ENCODE data around the gene WDR38.

WDR38 gene

DNA sequence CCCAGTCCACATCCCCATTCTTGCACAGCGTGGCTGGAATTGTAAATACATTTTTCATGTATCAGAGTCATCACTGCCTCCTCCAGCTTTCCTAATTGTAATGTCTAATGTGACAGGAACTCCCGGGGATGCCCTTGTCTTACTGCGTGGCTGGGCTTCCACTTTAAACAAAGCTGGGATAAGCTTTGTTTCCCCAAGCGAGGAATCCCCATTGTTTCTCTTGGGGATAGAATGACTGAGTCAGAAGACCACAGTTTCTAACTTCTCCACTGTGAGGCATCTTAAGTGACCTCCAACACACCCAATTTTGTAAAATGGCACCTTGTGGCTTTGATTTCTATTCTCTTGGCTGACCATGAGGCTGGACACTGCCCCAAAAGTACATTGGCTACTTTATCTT, 31.1 kb downstream of the WDR38 start:
- TF ChIP-seq, protein P1, sequence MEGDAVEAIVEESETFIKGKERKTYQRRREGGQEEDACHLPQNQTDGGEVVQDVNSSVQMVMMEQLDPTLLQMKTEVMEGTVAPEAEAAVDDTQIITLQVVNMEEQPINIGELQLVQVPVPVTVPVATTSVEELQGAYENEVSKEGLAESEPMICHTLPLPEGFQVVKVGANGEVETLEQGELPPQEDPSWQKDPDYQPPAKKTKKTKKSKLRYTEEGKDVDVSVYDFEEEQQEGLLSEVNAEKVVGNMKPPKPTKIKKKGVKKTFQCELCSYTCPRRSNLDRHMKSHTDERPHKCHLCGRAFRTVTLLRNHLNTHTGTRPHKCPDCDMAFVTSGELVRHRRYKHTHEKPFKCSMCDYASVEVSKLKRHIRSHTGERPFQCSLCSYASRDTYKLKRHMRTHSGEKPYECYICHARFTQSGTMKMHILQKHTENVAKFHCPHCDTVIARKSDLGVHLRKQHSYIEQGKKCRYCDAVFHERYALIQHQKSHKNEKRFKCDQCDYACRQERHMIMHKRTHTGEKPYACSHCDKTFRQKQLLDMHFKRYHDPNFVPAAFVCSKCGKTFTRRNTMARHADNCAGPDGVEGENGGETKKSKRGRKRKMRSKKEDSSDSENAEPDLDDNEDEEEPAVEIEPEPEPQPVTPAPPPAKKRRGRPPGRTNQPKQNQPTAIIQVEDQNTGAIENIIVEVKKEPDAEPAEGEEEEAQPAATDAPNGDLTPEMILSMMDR (IDR thresholded peaks at IDR 0.05; ENCODE audit: low read depth, low read length, poor library complexity, severe bottlenecking) = no peak
- TF ChIP-seq EZH2phosphoT487 (IDR thresholded peaks at IDR 0.05; ENCODE audit: borderline replicate concordance, low read length) = no peak
- Histone ChIP-seq H3K4me2 (ENCODE audit: low read length) (no peak overlapping the region), H3K9me2 (replicated peaks; ENCODE audit: control insufficient read depth, low read length) (no peaks in the 10 kb centered on the region), H3K27ac (ENCODE audit: low read depth, low read length) (no peak overlapping the region), H3K9me3 (ENCODE audit: control insufficient read depth, insufficient read depth, low read length) (no peaks in the 10 kb centered on the region), H4K20me1 (ENCODE audit: control insufficient read depth, insufficient read depth, low read depth, low read length) (peaks cover 3% of the 10 kb centered on the region; the same call in 1 of the 2 replicates), H3F3A (ENCODE audit: control insufficient read depth, insufficient read depth) (peaks cover 8% of the 10 kb centered on the region; the same call in 1 of the 2 replicates), H3K4me3 (ENCODE audit: low read length) (no peak overlapping the region), H3K27me3 (ENCODE audit: control insufficient read depth, low read length) (no peaks in the 10 kb centered on the region), H3K36me3 (ENCODE audit: control insufficient read depth, low read length) (peaks cover 32% of the 10 kb centered on the region), H3K4me1 (ENCODE audit: control insufficient read depth, low read length) (peaks cover 9% of the 10 kb centered on the region), H3K79me2 (ENCODE audit: control insufficient read depth, low read length) (no peaks in the 10 kb centered on the region)

DNA sequence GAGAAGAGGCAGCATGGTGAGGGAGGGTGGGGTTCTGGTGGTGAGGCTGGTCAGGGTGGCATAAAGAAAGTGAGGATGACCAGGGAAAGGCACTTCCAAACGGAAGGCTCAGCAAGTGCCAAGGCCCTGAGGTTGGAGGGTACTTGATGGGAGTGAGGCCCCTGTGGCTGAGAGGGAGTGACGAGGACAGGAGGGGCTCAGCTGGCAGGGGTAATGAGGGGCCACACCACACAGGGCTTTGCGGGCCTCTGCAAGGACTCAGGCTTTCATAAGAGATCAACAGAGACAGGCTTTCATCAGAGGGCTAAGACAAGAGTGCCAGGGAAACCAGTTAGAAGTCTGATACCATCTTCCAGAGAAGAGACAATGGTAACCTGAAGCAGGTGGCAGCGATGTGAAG, 32.3 kb downstream of the WDR38 start:
- H3K9me3 ChIP-seq (ENCODE audit: control insufficient read depth, insufficient read depth, low read length) = no peaks in the 10 kb centered on the region
- H4K20me1 ChIP-seq (ENCODE audit: control insufficient read depth, insufficient read depth, low read depth, low read length) = no peaks in the 10 kb centered on the region
- peaks cover 29% of the 10 kb centered on the region for H3K36me3 ChIP-seq (ENCODE audit: control insufficient read depth, low read length)
- no peaks in the 10 kb centered on the region for H3K9me2 ChIP-seq (replicated peaks; ENCODE audit: control insufficient read depth, low read length)
- H3K79me2 ChIP-seq (ENCODE audit: control insufficient read depth, low read length) = no peaks in the 10 kb centered on the region
- H3K4me3 ChIP-seq (ENCODE audit: low read length) = no peak overlapping the region
- H3K27me3 ChIP-seq (ENCODE audit: control insufficient read depth, low read length) = no peaks in the 10 kb centered on the region
- no peak overlapping the region for H3K4me2 ChIP-seq (ENCODE audit: low read length)
- TF ChIP-seq EZH2phosphoT487 (IDR thresholded peaks at IDR 0.05; ENCODE audit: borderline replicate concordance, low read length) = no peak
- TF ChIP-seq, protein P1 (IDR thresholded peaks at IDR 0.05; ENCODE audit: low read depth, low read length, poor library complexity, severe bottlenecking) = no peak
- no peak overlapping the region for H3K27ac ChIP-seq (ENCODE audit: low read depth, low read length)
- H3F3A ChIP-seq (ENCODE audit: control insufficient read depth, insufficient read depth) = no peaks in the 10 kb centered on the region
- H3K4me1 ChIP-seq (ENCODE audit: control insufficient read depth, low read length) = peaks cover 2% of the 10 kb centered on the region

DNA sequence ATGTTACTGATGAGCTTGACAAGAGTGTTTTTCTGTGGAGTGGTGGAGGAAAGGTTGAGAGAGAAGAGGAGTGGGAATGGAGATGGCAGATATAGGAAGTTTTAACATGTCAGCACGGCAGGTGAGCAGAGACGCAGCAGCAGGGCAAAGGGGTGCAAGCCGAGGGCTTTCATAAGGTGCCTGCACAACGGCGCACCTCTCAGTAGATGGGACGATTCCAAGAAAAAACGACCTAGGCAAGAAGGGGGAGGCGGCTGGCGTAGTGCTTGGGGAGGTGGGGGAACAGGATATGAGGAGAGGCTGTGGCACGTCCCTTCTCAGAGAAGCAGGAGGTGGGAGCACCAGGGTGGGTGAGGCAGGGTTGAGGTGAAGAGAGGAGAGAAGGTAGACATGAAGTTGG, 33.2 kb downstream of the WDR38 start:
- peaks cover 30% of the 10 kb centered on the region for H3K36me3 ChIP-seq (ENCODE audit: control insufficient read depth, low read length)

More for the DNA sequence above, 33.2 kb downstream of the WDR38 start:
- no peak overlapping the region for H3K27ac ChIP-seq (ENCODE audit: low read depth, low read length)
- no peaks in the 10 kb centered on the region for H3F3A ChIP-seq (ENCODE audit: control insufficient read depth, insufficient read depth)
- H4K20me1 ChIP-seq (ENCODE audit: control insufficient read depth, insufficient read depth, low read depth, low read length) = no peaks in the 10 kb centered on the region
- H3K9me2 ChIP-seq (replicated peaks; ENCODE audit: control insufficient read depth, low read length) = no peaks in the 10 kb centered on the region
- H3K4me3 ChIP-seq (ENCODE audit: low read length) = no peak overlapping the region
- H3K27me3 ChIP-seq (ENCODE audit: control insufficient read depth, low read length) = no peaks in the 10 kb centered on the region
- no peaks in the 10 kb centered on the region for H3K79me2 ChIP-seq (ENCODE audit: control insufficient read depth, low read length)
- H3K9me3 ChIP-seq (ENCODE audit: control insufficient read depth, insufficient read depth, low read length) = no peaks in the 10 kb centered on the region
- no peaks in the 10 kb centered on the region for H3K4me1 ChIP-seq (ENCODE audit: control insufficient read depth, low read length)
- no peak for TF ChIP-seq EZH2phosphoT487 (IDR thresholded peaks at IDR 0.05; ENCODE audit: borderline replicate concordance, low read length)
- TF ChIP-seq, protein P1 (IDR thresholded peaks at IDR 0.05; ENCODE audit: low read depth, low read length, poor library complexity, severe bottlenecking) = no peak
- H3K4me2 ChIP-seq (ENCODE audit: low read length) = no peak overlapping the region
